PC-3 (cell line): ENCODE results near the gene KTN1. TPM values are rescaled to one million over a fixed set of nuclear protein-coding genes. Genes with fewer than 3 reads are reported as not detected.

Experiments used
- ATAC-seq: fragments of 200-7000 bp; cut with Tn5 transposase; 2 replicates; pipeline ENCODE4 v1.9.1; 2020; ENCODE audit warnings: mild to moderate bottlenecking, moderate library complexity
- BruUV-seq: library from RNA; stranded (reverse); fragments of 400-500 nt; replicated peaks from 2 replicates; lab custom pipeline; 2021; lab: Mats Ljungman, UMichigan
- CTCF ChIA-PET: fragments of 300-600 bp; sonication (Branson Sonifier 250); formaldehyde crosslinking; loops from one replicate; lab custom pipeline; 2022; ENCODE audit warnings: antibody characterized with exemption; lab: Charles Lee
- POLR2A ChIA-PET: fragments of 300-600 bp; sonication (Branson Sonifier 250); formaldehyde crosslinking; loops from one replicate; lab custom pipeline; 2022; ENCODE audit warnings: antibody characterized with exemption; ENCODE audit not compliant: unreplicated experiment; lab: Charles Lee
- DNase-seq: peaks from one replicate; pipeline ENCODE4 v3.0.0-alpha.2; 2015
- H2AFZ ChIP-seq: fragments of 300-600 bp; sonication (generic); 2 replicates; pipeline ENCODE4 v1.6.0; 2016; ENCODE audit warnings: antibody characterized with exemption, low read length
- H3F3A ChIP-seq: fragments of 300-600 bp; sonication (generic); one replicate; pipeline ENCODE4 v1.6.0; 2017; ENCODE audit warnings: antibody characterized with exemption, low read length, control low read depth, mild to moderate bottlenecking; ENCODE audit not compliant: unreplicated experiment
- H3K27ac ChIP-seq: fragments of 300-600 bp; sonication (generic); 2 replicates; pipeline ENCODE4 v1.5.1; 2016; ENCODE audit warnings: mild to moderate bottlenecking, low read length
- H3K27me3 ChIP-seq: fragments of 300-600 bp; sonication (generic); 2 replicates; pipeline ENCODE4 v1.6.1; 2016; ENCODE audit warnings: low read length, mixed read lengths
- H3K36me3 ChIP-seq: fragments of 300-600 bp; sonication (generic); 2 replicates; pipeline ENCODE4 v1.6.1; 2016; ENCODE audit warnings: low read depth, mixed run types, low read length, mixed read lengths
- H3K4me1 ChIP-seq: fragments of 300-600 bp; sonication (generic); 2 replicates; pipeline ENCODE4 v1.5.1; 2016; ENCODE audit warnings: low read length; ENCODE audit not compliant: insufficient read depth
- H3K4me2 ChIP-seq: fragments of 300-600 bp; sonication (generic); 2 replicates; pipeline ENCODE4 v1.6.0; 2016; ENCODE audit warnings: low read length
- H3K4me3 ChIP-seq: fragments of 300-600 bp; sonication (generic); 2 replicates; pipeline ENCODE4 v1.5.1; 2016; ENCODE audit warnings: mild to moderate bottlenecking, low read length, mixed read lengths
- H3K79me2 ChIP-seq: fragments of 300-600 bp; sonication (generic); 2 replicates; pipeline ENCODE4 v1.6.1; 2017; ENCODE audit warnings: low read length, mixed read lengths
- H3K9ac ChIP-seq: fragments of 300-600 bp; sonication (generic); 2 replicates; pipeline ENCODE4 v1.6.0; 2016; ENCODE audit warnings: mild to moderate bottlenecking, low read length
- H3K9me2 ChIP-seq: fragments of 300-600 bp; sonication (generic); replicated peaks from 2 replicates; pipeline ENCODE4 v1.6.1; 2016; ENCODE audit warnings: mixed run types, low read length, mixed read lengths
- H3K9me3 ChIP-seq: fragments of 300-600 bp; sonication (generic); 2 replicates; pipeline ENCODE4 v1.6.1; 2016; ENCODE audit warnings: low read length, mixed read lengths
- H4K20me1 ChIP-seq: fragments of 300-600 bp; sonication (generic); 2 replicates; pipeline ENCODE4 v1.6.1; 2016; ENCODE audit warnings: low read length, mixed read lengths
- CTCF ChIP-seq: fragments of 300-600 bp; sonication (generic); conservative IDR thresholded peaks from 2 replicates; pipeline ENCODE4 v1.5.1; 2017; ENCODE audit warnings: antibody characterized with exemption, low read depth, mild to moderate bottlenecking, low read length
- EZH2 ChIP-seq: fragments of 300-600 bp; sonication (generic); IDR thresholded peaks from one replicate; pipeline ENCODE4 v1.6.1; 2017; ENCODE audit warnings: antibody characterized with exemption, mild to moderate bottlenecking, low read length; ENCODE audit not compliant: unreplicated experiment
- EZH2phosphoT487 ChIP-seq: fragments of 300-600 bp; sonication (generic); IDR thresholded peaks from 2 replicates; pipeline ENCODE4 v1.6.1; 2018; ENCODE audit warnings: mild to moderate bottlenecking, antibody characterized with exemption, low read length, borderline replicate concordance
- intact Hi-C: fragments of 100-400 bp; cut with micrococcal nuclease; formaldehyde crosslinking; loops from 2 replicates; pipeline ENCODE4 v1.9.0; 2023
- total RNA-seq: library from RNA; depleted of rRNA; stranded (reverse); fragments of >200 nt; gene quantifications from 2 replicates; pipeline ENCODE4 v1.2.3, GENCODE V29; 2014

KTN1 gene
- total RNA-seq, 1 experiment from 2014 or later: 251 TPM

GRCh38 chr14:55731311-55731872 is 151.4 kb downstream of the KTN1 start:
- no TSS peak for BruUV-seq
- no peak overlapping the region for H2AFZ ChIP-seq
- H3K36me3 ChIP-seq: no peaks in the 10 kb centered on the region
- H3K4me1 ChIP-seq: peaks cover 11% of the 10 kb centered on the region
- intact Hi-C loops: loop anchor here (2.0 to 5.0 kb wide), 3 partner anchors 25 to 226 kb away; no protein-coding TSS in a partner anchor
- H3K9me2 ChIP-seq: no peaks in the 10 kb centered on the region
- no peak overlapping the region for H3K27ac ChIP-seq
- no peaks in the 10 kb centered on the region for H4K20me1 ChIP-seq
- H3K4me2 ChIP-seq: no peak overlapping the region
- DNase-seq (no peak), ATAC-seq (0 out of 2 replicates have a peak, but pooled peaks have one; percentile 12)
- no peak for TF ChIP-seq CTCF
- H3K9ac ChIP-seq: no peak overlapping the region
- no peaks in the 10 kb centered on the region for H3F3A ChIP-seq
- no peaks in the 10 kb centered on the region for H3K27me3 ChIP-seq
- POLR2A ChIA-PET: no interaction called here
- CTCF ChIA-PET: interaction anchor here (0.6 to 1.4 kb wide), 12 partner anchors 10 to 743 kb away, joined by 3 to 7 read pairs (median 3); no protein-coding TSS in a partner anchor
- no peaks in the 10 kb centered on the region for H3K79me2 ChIP-seq
- no peaks in the 10 kb centered on the region for H3K9me3 ChIP-seq
- no peak overlapping the region for H3K4me3 ChIP-seq

GRCh38 chr14:55731881-55732498 is 152.0 kb downstream of the KTN1 start:
- Histone ChIP-seq H3K9me3 (no peaks in the 10 kb centered on the region), H3K4me3 (no peak overlapping the region), H3K9me2 (no peaks in the 10 kb centered on the region), H3K9ac (no peak overlapping the region), H3K36me3 (no peaks in the 10 kb centered on the region), H3K4me1 (peaks cover 11% of the 10 kb centered on the region), H3K27ac (no peak overlapping the region), H2AFZ (no peak overlapping the region), H4K20me1 (no peaks in the 10 kb centered on the region), H3K4me2 (no peak overlapping the region), H3K79me2 (no peaks in the 10 kb centered on the region), H3F3A (no peaks in the 10 kb centered on the region), H3K27me3 (no peaks in the 10 kb centered on the region)
- TF ChIP-seq EZH2: no peak
- TF ChIP-seq CTCF: peak; percentile 98
- intact Hi-C loops: loop anchor here (1.0 to 5.0 kb wide), 5 partner anchors 25 to 225 kb away; no protein-coding TSS in a partner anchor
- ChIA-PET CTCF (interaction anchor here (0.6 to 1.4 kb wide), 11 partner anchors 10 to 743 kb away, joined by 3 to 7 read pairs (median 3); no protein-coding TSS in a partner anchor), POLR2A (no interaction called here)
- BruUV-seq: no TSS peak
- DNase-seq (peak; percentile 80), ATAC-seq (peak; percentile 57)

- no TSS peak for BruUV-seq
- TF ChIP-seq EZH2phosphoT487 (no peak), EZH2 (no peak), CTCF (no peak)
- ATAC-seq (no peak), DNase-seq (no peak)
- no peaks in the 10 kb centered on the region for H4K20me1 ChIP-seq
- no peaks in the 10 kb centered on the region for H3K79me2 ChIP-seq
- H3K9me2 ChIP-seq: no peaks in the 10 kb centered on the region
- H3K4me2 ChIP-seq: no peak overlapping the region
- H3K9me3 ChIP-seq: no peaks in the 10 kb centered on the region
- no peaks in the 10 kb centered on the region for H3K36me3 ChIP-seq
- intact Hi-C loops: loop anchor here (2.0 to 5.0 kb wide), 2 partner anchors 69 to 224 kb away; no protein-coding TSS in a partner anchor
- no peak overlapping the region for H3K4me3 ChIP-seq
- H3K27me3 ChIP-seq: no peaks in the 10 kb centered on the region
- peaks cover 11% of the 10 kb centered on the region for H3K4me1 ChIP-seq
- CTCF ChIA-PET: interaction anchor here (0.6 kb wide), 1 partner anchor 160 kb away, joined by 4 read pairs; no protein-coding TSS in a partner anchor
- POLR2A ChIA-PET: no interaction called here
- H3K27ac ChIP-seq: no peak overlapping the region
- H2AFZ ChIP-seq: no peak overlapping the region
- H3F3A ChIP-seq: no peaks in the 10 kb centered on the region
- H3K9ac ChIP-seq: no peak overlapping the region
These were observed 153.6 kb downstream of the KTN1 start for GRCh38 chr14:55733599-55733998.
